ENCODE results near the gene KRTAP10-8. TPM values are rescaled to one million over a fixed set of nuclear protein-coding genes. Genes with fewer than 3 reads are reported as not detected.
"Not testable (repeated sequence)": the region's sequence is repeated elsewhere in the genome, so short reads cannot be mapped to it uniquely, and the experiment has no call there.

Gene KRTAP10-8
- total RNA-seq, 1 experiment from 2014 or later: not detected

GRCh38 chr21:44589586-44590305 lies 22.1 kb upstream of the KRTAP10-8 start:
- Histone ChIP-seq H3K27me3 (ENCODE audit: low read length) (no peaks in the 10 kb centered on the region), H3K4me2 (ENCODE audit: low read length) (no peak overlapping the region), H3K9me3 (ENCODE audit: low read length) (no peaks in the 10 kb centered on the region), H3K9ac (ENCODE audit: low read length) (no peak overlapping the region), H3K9me2 (replicated peaks; ENCODE audit: low read length) (no peaks in the 10 kb centered on the region), H3K36me3 (ENCODE audit: low read depth, low read length) (no peaks in the 10 kb centered on the region), H3K4me3 (ENCODE audit: low read length) (no peak overlapping the region), H3F3A (ENCODE audit: low read length, unreplicated experiment) (no peaks in the 10 kb centered on the region), H3K79me2 (ENCODE audit: low read length) (no peaks in the 10 kb centered on the region), H3K4me1 (ENCODE audit: insufficient read depth, low read length) (no peaks in the 10 kb centered on the region), H4K20me1 (ENCODE audit: low read length) (no peaks in the 10 kb centered on the region), H3K27ac (ENCODE audit: low read length) (no peak overlapping the region), H2AFZ (ENCODE audit: low read length) (no peak overlapping the region)
- ATAC-seq (no peak), DNase-seq (no peak)
- no peak for TF ChIP-seq CTCF (conservative IDR thresholded peaks at IDR 0.05; ENCODE audit: low read depth, low read length)
- no peak for TF ChIP-seq EZH2 (IDR thresholded peaks at IDR 0.05; ENCODE audit: low read length, unreplicated experiment)
- TF ChIP-seq EZH2phosphoT487 (IDR thresholded peaks at IDR 0.05; ENCODE audit: borderline replicate concordance, low read length): no peak
- BruUV-seq (replicated peaks): no TSS peak
- intact Hi-C loops (cut with micrococcal nuclease): no loop called here
- CTCF ChIA-PET: no interaction called here
- POLR2A ChIA-PET (ENCODE audit: unreplicated experiment): no interaction called here

- Histone ChIP-seq H2AFZ (ENCODE audit: low read length) (no peak overlapping the region), H3K9me2 (replicated peaks; ENCODE audit: low read length) (no peaks in the 10 kb centered on the region), H3K27ac (ENCODE audit: low read length) (no peak overlapping the region), H3K79me2 (ENCODE audit: low read length) (no peaks in the 10 kb centered on the region), H3K9me3 (ENCODE audit: low read length) (no peaks in the 10 kb centered on the region), H3K4me2 (ENCODE audit: low read length) (no peak overlapping the region), H3K9ac (ENCODE audit: low read length) (no peak overlapping the region), H4K20me1 (ENCODE audit: low read length) (no peaks in the 10 kb centered on the region), H3K27me3 (ENCODE audit: low read length) (no peaks in the 10 kb centered on the region), H3K36me3 (ENCODE audit: low read depth, low read length) (no peaks in the 10 kb centered on the region), H3K4me1 (ENCODE audit: insufficient read depth, low read length) (no peaks in the 10 kb centered on the region), H3F3A (ENCODE audit: low read length, unreplicated experiment) (no peaks in the 10 kb centered on the region), H3K4me3 (ENCODE audit: low read length) (no peak overlapping the region)
- intact Hi-C loops (cut with micrococcal nuclease): no loop called here
- DNase-seq: no peak
- TF ChIP-seq EZH2 (IDR thresholded peaks at IDR 0.05; ENCODE audit: low read length, unreplicated experiment) (no peak), EZH2phosphoT487 (IDR thresholded peaks at IDR 0.05; ENCODE audit: borderline replicate concordance, low read length) (no peak), CTCF (conservative IDR thresholded peaks at IDR 0.05; ENCODE audit: low read depth, low read length) (no peak)
- ChIA-PET CTCF (no interaction called here), POLR2A (ENCODE audit: unreplicated experiment) (no interaction called here)
- no peak for ATAC-seq
- BruUV-seq (replicated peaks): no TSS peak
Observed at GRCh38 chr21:44590311-44590721, 21.6 kb upstream of the KRTAP10-8 start.

GRCh38 chr21:44590897-44591800 lies 20.7 kb upstream of the KRTAP10-8 start:
- intact Hi-C loops (cut with micrococcal nuclease); H3K4me1 ChIP-seq (ENCODE audit: insufficient read depth, low read length); POLR2A ChIA-PET (ENCODE audit: unreplicated experiment); H3F3A ChIP-seq (ENCODE audit: low read length, unreplicated experiment); H3K79me2 ChIP-seq (ENCODE audit: low read length); CTCF ChIA-PET; DNase-seq; H3K4me2 ChIP-seq (ENCODE audit: low read length); H3K4me3 ChIP-seq (ENCODE audit: low read length); ATAC-seq; H3K27ac ChIP-seq (ENCODE audit: low read length); H3K9me2 ChIP-seq (replicated peaks; ENCODE audit: low read length); H4K20me1 ChIP-seq (ENCODE audit: low read length); H3K9me3 ChIP-seq (ENCODE audit: low read length); H3K9ac ChIP-seq (ENCODE audit: low read length); H3K27me3 ChIP-seq (ENCODE audit: low read length); H3K36me3 ChIP-seq (ENCODE audit: low read depth, low read length); BruUV-seq (replicated peaks); H2AFZ ChIP-seq (ENCODE audit: low read length): not testable (repeated sequence)

GRCh38 chr21:44591801-44592130 lies 20.1 kb upstream of the KRTAP10-8 start:
- CTCF ChIA-PET; intact Hi-C loops (cut with micrococcal nuclease): not testable (repeated sequence)

More at GRCh38 chr21:44591801-44592130, 20.1 kb upstream of the KRTAP10-8 start:
- ATAC-seq; H3K79me2 ChIP-seq (ENCODE audit: low read length); H3K27me3 ChIP-seq (ENCODE audit: low read length); H3K36me3 ChIP-seq (ENCODE audit: low read depth, low read length); H2AFZ ChIP-seq (ENCODE audit: low read length); DNase-seq; H3K4me3 ChIP-seq (ENCODE audit: low read length); H3F3A ChIP-seq (ENCODE audit: low read length, unreplicated experiment); POLR2A ChIA-PET (ENCODE audit: unreplicated experiment); H3K4me2 ChIP-seq (ENCODE audit: low read length); H4K20me1 ChIP-seq (ENCODE audit: low read length); BruUV-seq (replicated peaks); H3K27ac ChIP-seq (ENCODE audit: low read length); H3K9me2 ChIP-seq (replicated peaks; ENCODE audit: low read length); H3K9ac ChIP-seq (ENCODE audit: low read length); H3K9me3 ChIP-seq (ENCODE audit: low read length): not testable (repeated sequence)
- peaks cover 11% of the 10 kb centered on the region for H3K4me1 ChIP-seq (ENCODE audit: insufficient read depth, low read length)
